Stimulated activated CD8-positive, alpha-beta memory T cell treated with anti-CD3 and anti-CD28 coated beads, Interleukin-15, amount 100 ng/mL, for 4 hours (primary cell): ENCODE measurements around the gene LAMP1.
"Not testable (repeated sequence)": the region's sequence is repeated elsewhere in the genome, so short reads cannot be mapped to it uniquely, and the experiment has no call there.

Experiments used
- DNase-seq, 2 donors: peaks; one replicate each; pipeline ENCODE4 v3.0.0-alpha.2; 2020; ENCODE audit warnings: low read depth in 2 of 2

Gene LAMP1

DNA sequence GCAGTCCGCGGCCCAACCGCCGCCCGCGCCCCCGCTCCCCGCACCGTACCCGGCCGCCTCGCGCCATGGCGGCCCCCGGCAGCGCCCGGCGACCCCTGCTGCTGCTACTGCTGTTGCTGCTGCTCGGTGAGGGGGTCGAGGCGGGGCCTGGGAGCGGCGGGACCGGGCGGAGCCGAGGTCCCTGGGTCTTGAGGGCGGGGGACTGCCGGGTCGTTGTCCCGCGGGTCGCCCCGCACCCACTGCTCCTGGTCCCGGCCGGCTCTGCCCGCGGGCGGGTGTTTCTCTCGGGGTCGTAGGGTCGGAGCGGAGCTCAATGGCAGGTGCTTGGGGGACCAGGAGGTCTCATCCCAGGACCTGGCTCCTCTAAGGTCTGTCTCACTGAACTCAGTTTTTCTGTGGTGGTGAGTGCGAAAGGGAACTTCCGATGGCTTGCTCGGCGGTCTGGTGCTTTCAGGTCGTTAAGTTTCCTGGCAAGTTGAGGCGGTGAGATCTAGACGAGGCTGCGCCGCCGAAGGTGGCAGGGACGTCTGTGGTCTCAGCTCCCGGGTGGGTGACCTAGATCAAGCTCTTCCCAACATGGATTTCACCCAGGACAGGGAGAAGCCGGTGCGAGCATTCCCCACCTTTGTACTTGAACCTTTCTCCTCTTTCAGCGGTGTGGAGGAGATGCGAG lies 467 bp downstream of the LAMP1 start:
- DNase-seq, result peak; percentile 16 to 26

DNA sequence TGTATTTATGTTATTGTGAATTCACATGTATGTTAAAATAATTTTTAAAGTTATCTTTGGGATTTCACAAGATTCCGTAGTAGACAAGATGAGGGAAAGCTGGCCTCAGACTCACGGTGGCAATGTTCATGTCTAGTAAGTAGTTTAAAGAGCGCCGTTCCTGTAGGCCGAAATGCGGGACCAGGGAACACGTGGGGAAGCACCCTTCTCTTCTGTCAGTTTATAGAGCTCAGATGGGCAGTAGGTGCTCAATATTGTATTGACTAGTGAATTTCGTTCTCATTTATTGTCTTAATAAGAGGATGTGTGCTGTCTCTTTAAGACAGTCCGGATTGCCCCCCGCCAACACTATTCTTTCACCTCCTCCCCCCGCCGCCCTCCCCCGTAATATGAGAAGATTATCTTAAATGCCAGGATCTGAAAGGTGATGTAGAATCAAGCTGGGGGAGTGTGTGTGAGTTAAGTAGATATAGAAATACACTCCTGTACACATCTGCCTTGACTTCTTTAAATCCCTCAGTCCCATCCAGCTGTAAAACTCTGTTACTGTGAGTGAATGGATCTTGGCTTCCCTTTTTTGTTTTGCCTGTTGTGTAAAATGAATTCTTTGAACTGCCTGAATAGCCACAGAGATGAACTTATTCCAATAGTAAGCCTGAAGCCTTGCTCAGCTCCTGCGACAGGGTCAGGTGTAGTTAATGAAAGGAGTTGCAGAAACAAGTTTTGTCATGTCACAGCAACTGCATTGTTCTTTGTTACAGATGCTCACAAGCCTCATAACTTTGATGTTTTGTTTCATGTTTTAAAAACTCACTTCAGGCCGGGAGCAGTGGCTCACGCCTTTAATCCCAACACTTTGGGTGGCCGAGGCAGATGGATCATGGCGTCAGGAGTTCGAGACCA lies 1.3 kb downstream of the LAMP1 start:
- DNase-seq, result no peak

DNA sequence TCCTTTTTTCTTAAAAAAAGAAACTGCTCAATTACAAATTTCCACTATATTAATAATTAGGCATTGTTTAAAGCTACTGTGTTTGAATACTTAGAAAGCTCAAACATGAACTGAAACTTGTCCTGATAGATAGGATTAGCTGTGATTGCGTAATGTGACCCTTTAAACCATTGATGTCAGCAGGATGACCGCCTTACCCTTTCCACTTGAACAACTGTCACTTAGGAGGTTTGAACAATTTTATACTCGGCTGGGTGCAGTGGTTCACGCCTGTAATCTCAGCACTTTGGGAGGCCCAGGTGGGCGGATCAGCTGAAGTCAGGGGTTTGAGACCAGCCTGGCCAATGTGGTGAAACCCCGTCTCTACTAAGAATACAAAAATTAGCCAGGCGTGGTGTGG lies 2.9 kb downstream of the LAMP1 start:
- DNase-seq, result no peak

DNA sequence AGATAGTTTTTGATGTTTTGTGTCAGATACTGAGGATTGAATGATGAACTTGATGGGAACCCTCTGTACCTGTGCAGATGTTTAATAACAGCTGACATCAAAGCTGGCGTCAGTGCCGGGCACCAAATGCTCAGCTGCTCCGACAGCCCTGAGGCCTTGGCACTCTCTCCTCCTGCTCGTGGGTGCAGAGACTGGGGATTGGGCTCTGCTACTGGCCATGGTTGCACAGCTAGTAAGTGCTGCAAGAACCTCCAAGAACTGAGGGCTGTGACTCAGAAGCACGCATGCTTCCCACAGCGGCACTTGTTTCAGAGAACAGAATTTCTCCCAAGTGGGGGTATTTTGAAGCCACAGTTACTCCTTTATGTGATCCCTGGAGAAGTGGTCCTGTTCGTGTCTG lies 5.9 kb downstream of the LAMP1 start:
- DNase-seq, result no peak

DNA sequence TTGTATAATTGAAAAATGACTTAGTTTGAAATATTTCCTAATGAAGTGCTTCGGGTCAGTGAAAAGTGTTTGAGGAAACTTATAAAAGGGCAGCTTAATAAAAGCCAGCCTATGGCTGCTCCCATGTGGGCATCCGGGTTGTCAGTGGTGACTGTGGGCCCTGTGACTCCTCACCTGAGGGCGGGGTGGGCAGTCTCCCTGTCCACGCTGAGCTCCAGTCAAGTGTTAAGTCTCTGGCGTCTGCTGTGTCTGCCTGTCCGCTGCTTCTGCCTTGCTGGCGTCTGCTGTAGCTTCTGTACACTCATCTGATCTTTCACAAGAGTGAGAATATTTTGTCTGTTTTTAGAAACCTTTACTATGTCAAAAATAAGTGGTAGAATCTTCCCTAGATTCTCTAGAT lies 7.1 kb downstream of the LAMP1 start:
- DNase-seq, result no peak

DNA sequence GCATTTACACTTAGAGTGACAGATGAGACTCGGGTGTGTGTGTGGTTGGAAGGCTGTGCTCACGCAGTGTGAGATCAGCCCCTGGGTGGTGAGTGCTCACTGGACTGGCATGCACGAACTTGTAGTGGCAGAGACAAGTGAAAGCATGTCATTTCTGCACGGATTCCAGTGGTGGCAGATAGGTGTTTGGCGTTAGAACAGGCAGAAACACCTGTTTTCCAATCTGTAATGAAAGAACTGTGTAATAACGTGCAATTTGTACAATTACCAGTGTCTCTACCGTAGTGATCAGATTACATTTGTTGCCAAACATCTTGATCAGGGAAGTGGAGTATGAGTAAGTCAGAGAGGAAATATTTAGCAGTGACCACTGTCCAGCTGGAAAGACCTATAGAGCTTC lies 8.2 kb downstream of the LAMP1 start:
- DNase-seq, result no peak

DNA sequence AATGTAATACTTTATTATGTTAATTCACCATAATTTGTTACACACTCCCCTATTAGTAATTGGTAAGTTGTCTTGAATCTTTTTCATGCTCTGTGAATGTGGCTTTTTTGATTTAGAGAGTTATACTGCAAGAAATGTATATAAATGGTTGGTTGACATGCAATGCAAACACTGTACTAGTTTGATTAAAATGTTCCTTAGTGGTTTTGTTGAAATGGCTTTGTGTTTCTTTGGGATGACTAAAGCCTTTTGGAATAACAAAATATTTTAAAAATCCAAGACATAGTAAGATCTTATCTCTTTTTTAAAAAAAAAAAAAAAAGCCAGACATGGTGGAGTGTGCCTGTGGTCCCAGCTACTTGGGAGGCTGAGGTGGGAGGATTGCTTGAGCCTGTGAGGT lies 10.5 kb downstream of the LAMP1 start:
- DNase-seq, result no peak

DNA sequence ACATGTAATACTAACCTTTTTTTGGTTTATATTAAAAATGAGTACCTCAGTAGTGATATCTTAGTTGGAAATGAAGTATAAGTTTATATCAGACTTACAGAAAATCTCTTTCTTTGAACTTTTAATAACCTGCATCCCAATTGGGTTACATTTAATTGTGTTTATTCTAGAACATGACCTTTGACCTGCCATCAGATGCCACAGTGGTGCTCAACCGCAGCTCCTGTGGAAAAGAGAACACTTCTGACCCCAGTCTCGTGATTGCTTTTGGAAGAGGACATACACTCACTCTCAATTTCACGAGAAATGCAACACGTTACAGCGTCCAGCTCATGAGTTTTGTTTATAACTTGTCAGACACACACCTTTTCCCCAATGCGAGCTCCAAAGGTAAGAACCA lies 12.4 kb downstream of the LAMP1 start:
- no peak for DNase-seq

DNA sequence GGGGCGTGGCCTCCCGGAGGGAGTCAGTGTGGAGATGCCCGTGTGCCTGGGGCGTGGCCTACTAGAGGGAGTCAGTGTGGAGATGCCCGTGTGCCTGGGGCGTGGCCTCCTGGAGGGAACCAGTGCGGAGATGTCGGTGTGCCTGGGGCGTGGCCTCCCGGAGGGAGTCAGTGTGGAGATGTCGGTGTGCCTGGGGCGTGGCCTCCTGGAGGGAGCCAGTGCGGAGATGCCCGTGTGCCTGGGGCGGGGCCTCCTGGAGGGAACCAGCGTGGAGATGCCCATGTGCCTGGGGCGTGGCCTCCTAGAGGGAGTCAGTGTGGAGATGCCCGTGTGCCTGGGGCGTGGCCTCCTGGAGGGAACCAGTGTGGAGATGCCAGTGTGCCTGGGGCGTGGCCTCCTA lies 17.1 kb downstream of the LAMP1 start:
- not testable (repeated sequence) for DNase-seq

DNA sequence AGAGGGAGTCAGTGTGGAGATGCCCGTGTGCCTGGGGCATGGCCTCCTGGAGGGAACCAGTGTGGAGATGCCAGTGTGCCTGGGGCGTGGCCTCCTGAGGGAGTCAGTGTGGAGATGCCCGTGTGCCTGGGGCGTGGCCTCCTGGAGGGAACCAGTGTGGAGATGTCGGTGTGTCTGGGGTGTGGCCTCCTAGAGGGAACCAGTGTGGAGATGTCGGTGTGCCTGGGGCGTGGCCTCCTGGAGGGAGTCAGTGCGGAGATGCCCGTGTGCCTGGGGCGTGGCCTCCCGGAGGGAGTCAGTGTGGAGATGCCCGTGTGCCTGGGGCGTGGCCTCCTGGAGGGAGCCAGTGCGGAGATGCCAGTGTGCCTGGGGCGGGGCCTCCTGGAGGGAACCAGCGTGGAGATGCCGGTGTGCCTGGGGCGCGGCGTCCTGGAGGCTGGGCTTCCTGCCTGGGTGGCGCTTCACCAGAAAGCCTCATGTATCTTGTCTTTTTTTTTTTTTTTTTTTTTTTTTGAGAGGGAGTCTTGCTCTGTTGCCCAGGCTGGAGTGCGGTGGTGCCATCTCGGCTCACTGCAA lies 17.9 kb downstream of the LAMP1 start:
- DNase-seq, result not testable (repeated sequence)

DNA sequence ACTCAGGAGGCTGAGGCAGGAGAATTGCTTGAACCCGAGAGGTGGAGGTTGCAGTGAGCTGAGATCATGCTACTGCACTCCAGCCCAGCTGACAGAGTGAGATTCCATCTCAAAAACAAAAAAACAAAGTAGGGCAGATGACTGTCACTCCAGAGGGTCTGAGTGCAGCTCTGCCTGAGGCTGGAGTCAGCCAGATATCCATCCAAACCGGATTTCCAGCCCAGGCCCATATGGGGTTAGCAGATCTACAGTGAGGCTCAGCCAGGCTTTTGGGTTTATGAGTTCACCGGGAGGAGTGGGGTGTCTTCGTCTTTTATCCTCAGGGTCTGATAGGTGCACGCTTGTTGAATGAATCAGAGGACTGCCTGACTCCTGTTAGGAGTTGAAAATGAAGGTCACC lies 19.0 kb downstream of the LAMP1 start:
- no peak for DNase-seq

DNA sequence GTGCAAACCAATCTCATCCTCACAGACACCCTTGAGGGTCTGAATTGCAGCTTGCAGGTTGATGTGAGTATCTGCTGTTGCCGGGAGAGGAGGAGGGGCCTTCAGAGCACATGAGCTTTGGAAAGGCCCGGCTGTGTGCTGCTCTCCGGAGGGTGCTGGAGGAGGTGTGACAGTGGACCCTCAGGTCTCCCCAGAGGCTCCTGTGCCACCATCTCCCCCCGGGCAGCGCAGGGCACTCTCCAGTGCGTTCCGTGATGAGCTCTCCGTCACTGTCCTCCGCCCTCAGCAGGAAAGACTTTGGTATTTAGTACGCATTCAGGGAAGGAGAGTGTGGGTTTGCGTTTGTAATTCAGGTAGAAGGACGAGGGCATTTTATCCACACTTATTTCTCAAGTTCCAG lies 20.0 kb downstream of the LAMP1 start:
- no peak for DNase-seq

DNA sequence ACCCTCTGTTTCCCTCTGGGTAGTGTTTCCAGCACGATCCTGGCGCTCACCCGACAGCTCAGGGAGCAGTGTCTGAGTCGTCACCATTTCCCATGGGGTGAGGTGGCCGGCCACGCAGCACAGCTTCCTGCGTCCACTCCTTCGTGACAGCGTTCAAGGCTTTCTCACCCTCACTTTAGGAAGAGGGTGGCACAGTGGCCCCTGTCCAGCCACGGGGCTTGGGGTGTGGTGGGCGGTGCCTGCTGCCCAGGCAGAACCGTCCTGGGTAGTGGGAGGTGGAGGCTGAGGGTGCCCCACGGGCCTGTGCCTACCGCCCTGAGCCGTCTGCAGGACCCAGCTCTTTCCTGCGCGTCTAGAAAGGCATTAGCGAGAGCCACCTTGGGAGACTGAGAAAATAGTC lies 21.9 kb downstream of the LAMP1 start:
- no peak for DNase-seq

DNA sequence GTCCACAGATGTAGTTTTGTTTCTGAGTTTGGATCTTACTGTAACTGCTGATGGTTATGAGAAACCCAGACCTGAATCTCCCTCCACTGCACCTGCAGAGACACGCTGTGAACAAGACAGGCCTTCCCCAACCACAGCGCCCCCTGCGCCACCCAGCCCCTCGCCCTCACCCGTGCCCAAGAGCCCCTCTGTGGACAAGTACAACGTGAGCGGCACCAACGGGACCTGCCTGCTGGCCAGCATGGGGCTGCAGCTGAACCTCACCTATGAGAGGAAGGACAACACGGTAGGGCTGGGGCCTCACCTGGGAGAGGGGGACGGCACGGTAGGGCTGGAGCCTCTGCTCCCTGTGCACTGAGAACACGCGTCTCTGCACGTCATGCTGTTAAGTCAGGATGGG lies 22.3 kb downstream of the LAMP1 start:
- no peak for DNase-seq

DNA sequence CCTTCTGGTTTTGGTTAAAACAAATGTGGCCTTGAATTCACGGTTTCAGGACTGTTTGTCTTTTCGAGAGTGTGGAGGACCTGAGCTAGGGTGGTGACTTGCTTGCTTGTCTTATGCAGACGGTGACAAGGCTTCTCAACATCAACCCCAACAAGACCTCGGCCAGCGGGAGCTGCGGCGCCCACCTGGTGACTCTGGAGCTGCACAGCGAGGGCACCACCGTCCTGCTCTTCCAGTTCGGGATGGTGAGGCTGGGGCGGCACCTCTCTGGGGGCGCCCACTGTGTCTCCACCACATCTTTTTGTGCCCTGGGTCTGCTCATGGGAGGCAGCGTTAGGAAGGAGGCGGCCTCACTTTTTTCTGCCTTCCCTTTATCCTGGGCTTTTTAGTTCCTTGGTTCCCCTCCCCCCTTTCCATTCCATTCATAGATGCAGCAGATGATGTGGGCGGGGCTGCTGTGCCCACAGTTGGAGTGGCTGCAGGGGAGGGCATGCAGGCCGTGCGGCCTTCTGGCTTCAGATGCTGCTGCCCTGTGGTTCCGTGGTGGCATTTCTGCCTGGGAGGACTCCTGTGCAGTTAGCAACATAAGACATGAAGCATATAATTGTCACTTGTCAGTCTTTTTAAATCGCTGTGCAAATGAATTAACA lies 23.3 kb downstream of the LAMP1 start:
- DNase-seq, result no peak

DNA sequence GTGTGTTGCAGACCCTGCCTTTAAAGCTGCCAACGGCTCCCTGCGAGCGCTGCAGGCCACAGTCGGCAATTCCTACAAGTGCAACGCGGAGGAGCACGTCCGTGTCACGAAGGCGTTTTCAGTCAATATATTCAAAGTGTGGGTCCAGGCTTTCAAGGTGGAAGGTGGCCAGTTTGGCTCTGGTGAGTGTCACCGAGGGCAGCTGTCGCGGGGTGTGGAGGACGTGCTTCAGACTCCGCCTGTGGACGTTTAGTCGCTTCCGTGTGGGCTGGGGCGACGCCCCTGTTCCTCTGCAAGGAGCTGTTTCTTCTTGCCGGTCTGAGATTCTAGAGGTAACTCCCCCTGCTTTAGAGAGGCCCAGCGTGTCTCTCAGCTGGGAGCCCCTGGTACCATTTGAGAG lies 24.5 kb downstream of the LAMP1 start:
- no peak for DNase-seq

DNA sequence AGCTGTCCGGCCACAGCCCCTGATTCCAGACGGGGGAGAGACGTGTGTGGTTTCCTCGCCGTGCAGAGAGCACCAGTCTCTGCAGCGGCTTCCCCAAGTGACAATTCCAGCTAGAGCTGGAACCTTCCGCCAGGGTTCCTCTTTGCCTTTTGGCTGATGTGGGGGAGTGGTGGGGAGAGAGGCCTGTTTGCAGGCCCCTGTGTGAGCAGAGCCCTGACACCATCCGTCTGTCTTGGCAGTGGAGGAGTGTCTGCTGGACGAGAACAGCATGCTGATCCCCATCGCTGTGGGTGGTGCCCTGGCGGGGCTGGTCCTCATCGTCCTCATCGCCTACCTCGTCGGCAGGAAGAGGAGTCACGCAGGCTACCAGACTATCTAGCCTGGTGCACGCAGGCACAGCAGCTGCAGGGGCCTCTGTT lies 25.0 kb downstream of the LAMP1 start:
- DNase-seq, result no peak

DNA sequence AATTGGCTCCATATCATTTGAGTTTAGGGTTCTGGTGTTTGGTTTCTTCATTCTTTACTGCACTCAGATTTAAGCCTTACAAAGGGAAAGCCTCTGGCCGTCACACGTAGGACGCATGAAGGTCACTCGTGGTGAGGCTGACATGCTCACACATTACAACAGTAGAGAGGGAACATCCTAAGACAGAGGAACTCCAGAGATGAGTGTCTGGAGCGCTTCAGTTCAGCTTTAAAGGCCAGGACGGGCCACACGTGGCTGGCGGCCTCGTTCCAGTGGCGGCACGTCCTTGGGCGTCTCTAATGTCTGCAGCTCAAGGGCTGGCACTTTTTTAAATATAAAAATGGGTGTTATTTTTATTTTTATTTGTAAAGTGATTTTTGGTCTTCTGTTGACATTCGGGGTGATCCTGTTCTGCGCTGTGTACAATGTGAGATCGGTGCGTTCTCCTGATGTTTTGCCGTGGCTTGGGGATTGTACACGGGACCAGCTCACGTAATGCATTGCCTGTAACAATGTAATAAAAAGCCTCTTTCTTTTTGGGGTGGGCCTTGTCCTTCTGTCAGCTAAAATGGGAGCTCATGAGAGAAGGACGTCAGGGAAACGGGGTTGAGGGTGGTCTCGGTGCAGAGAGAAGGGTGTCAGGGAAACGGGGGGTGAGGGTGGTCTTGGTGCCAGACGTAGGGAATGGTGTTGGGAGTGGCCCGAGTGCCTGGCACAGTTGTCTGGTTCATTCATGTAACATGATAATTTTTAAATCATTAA lies 26.0 kb downstream of the LAMP1 start:
- DNase-seq, result no peak

DNA sequence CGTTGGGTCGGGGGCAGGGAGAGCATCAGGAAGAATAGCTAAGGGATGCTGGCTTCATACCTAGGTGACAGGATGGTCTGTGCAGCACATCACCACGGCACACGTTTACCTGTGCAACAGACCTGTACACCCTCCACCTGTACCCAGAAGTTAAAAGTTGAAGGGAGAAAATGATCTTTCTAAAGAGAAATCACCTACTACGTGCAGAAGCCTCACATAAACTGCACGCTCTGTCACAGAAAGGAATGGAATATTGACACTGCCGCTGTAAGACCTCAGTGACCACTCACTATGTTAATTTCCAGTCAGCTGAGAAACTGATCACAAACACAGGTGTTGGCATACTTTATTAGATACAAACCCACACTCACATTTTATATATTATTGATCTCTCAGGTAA lies 26.8 kb downstream of the LAMP1 start:
- DNase-seq, result no peak

DNA sequence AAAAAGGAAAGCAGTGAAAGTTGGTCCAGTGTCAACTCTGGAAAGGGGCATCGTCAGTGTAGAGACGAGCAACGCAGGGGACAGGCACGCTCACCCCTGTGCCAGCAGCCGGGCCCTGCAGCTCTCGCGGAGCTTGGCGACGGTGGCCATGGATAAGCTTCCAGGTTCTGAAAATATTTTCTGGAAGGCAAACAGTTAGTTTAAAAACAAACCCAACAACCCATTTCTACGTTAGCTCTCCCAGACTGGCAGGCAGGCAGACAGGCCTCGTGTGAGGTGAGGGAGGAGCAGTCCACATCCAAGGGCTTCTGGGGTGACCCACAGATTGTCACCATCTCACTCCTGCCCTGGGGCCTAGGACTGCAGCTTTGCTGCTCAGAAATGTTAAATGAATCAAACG lies 27.4 kb downstream of the LAMP1 start:
- no peak for DNase-seq

DNA sequence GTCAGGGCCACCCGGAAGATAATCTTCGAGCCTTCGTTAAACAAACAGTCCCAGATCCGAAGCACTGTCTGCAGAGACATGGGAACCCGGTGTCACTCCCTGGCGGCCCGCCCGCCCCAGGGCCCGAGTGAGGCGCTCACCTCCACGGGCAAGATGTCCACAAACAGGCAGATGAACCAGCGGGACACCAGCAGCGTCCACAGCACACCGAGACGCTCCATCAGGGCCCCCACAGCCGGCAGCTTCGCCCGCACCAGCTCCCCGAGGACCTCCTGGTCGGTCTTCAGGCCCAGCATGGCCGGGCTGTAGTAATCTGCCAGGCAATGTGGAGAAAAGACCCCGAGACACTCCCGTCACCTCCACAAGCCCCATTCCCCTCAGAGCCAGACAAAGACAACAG lies 28.7 kb downstream of the LAMP1 start:
- DNase-seq, result no peak

DNA sequence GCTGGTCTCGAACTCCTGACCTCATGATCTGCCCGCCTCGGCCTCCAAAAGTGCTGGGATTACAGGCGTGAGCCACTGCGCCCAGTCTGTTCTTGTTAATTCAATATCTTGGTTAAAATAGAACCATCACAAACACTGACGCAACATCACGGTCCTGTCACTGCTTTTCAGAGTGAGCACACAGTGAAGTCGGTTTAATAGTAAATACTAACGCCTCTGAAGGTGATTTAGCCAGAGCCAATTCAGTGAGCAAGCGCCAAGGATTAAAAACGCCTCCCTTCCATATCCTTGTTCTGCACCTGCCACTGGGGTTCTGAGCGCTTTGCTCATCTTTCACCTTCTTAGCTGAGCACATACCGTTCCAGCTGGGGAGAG lies 30.3 kb downstream of the LAMP1 start:
- DNase-seq, result no peak
